ENCODE data around the gene HIRA.

GRCh38 chr22:19336133-19337075 is 95.1 kb downstream of the HIRA start:
- TF ChIP-seq NR3C1 (CRISPR knock-in tag; conservative IDR thresholded peaks at IDR 0.05; ENCODE audit: low read depth) (no peak), CTCF (IDR thresholded peaks at IDR 0.05) (no peak), CREB1 (CRISPR knock-in tag; IDR thresholded peaks at IDR 0.05) (no peak), SMAD3 (CRISPR knock-in tag; IDR thresholded peaks at IDR 0.05; ENCODE audit: borderline replicate concordance) (no peak), HMGXB4 (CRISPR knock-in tag; IDR thresholded peaks at IDR 0.05) (no peak)
